ENCODE data around the gene MAP3K7.

The MAP3K7 gene

DNA sequence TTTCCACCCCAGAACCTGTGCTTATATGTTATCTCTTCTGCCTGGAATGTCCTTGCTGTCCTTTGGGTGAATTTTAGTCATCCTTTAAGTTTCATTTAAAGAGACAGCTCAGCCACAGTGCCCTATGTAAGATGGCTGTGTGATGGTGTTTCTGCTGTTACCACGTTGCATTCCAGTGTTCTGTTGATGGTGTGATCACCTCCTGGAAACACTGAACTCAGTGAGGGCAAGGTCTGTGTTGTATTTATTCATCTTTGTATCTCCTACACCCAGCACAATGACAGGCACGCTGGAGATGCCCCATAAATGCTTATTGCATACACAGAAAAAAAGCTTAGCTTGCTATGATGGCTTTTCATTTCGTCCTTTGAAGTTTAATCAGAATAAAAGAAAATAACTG lies 102.5 kb downstream of the MAP3K7 start:
- DNase-seq (ENCODE audit: low spot score): no peak

DNA sequence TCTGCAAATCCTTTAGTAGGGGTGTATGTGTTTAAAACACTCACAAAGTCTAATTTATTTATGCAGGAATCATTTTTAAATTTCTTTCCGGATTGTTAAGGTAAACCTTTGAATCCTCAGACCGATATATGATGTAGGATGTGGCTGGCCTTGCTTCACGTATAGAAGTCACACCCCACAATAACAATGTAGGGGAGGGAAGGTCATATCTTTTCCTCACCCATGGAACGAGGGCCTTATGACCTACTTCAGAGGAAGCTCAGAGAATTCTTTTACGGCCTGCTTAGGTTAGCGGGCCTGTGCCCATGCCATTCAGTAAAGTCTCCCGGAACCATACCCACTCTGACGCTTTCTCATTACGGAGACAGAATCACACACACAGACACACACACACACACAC lies 102.9 kb downstream of the MAP3K7 start:
- no peak for DNase-seq (ENCODE audit: low spot score)

DNA sequence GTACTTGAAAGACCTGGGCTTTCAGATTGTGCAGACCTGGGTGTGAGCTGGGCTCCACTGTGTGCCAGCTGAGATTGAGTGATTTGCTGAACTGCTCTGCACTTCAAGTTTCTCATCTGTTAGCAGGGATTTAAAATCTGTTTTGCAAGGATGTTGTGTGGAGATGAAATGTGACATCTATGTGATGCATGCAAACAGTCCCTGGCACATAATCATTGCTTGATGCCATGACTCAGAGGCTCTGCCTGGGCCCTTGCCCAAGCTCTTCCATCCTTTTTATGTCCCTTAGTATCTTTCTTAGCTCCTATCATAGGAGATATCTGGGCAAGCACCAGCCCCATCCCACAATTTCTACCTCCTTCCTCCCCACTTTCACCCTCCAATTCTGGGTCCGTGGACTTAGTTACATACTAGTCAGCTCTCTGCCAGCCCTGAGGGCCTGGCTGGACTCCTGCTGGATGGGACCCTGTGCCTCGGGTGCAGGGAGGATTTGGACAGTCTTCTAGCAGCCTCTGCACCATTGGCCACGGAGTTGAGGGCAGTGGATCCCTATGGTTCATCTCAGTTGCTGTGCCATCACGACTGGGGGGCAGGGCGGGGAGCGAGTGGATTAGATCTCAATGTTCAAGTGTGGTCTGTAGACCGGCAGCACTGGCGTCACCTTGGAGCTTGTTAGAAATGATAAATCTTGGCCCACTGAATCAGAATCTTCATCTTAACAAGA lies 103.6 kb downstream of the MAP3K7 start:
- DNase-seq (ENCODE audit: low spot score): no peak

DNA sequence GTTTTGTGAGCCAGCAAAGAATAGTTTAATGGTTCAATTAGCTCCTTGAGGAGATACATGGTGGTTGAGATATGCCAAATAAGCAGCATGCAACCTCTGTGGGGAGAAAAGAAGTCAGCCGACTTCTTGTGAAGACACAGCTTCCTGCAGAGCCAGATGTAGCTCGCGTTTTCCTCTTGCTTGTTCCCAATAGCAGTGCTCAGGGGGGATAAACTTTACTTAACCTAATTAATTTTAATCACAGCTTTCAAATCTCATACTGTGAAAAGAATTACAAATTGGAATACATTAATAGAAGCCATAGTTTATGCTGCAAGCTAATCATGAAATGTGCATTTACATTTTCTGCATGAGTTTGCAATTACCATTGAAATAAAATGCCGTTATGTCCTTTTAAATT lies 106.2 kb downstream of the MAP3K7 start:
- no peak for DNase-seq (ENCODE audit: low spot score)

DNA sequence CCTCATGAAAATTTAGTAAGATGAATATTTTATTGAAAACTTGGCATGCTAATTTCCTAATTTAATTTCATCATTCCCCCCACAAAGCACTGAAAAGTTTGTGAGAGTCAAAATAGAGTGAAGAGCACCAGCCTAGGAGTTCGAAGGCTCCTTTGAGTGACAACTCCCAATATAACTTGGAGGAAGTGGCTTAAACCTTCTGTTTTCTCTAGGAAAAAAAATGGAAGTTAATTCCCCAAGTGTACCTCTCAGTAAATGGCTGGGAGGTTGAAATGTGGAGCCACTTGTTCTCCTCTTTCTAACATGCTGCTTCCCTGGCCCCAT lies 107.3 kb downstream of the MAP3K7 start:
- DNase-seq (ENCODE audit: low spot score): no peak

DNA sequence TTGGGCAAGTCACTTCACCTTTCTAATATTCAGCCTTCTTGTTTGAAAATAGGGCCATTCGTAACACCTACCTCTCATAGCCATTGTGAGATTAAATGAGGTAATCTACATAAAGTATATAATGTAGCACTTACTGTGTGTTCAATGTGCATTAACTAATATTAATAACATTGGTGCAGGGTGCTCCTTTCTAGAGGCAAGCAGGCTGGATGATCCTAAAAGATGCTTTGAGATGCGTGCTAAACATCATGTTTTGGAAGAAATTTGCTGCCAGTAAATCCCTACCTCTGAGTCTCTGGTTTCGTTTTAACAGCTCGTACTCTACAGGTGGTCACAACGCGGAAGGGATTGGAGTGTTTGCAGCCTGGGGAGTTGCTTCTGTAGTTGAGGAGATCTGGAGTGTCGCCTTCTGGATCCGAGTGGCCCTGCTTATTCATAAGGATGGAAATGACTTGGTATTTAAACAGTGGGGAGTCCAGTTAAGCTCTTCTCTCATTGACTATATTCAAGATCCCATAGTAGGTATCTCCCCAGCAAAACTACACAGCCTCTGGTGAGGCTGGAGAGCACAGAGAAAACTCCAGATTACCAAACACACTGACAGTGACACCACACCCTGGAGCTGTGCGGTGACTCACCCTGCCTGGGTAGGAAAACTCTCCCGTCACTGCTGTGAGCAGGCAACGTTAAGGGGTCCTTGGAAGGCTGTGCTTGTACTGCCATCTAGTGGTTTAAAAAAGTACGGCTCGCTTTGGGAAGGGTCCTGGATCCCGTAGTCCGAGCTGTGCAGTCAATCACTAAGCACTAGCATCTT lies 107.9 kb downstream of the MAP3K7 start:
- DNase-seq (ENCODE audit: low spot score): peak; percentile 85

DNA sequence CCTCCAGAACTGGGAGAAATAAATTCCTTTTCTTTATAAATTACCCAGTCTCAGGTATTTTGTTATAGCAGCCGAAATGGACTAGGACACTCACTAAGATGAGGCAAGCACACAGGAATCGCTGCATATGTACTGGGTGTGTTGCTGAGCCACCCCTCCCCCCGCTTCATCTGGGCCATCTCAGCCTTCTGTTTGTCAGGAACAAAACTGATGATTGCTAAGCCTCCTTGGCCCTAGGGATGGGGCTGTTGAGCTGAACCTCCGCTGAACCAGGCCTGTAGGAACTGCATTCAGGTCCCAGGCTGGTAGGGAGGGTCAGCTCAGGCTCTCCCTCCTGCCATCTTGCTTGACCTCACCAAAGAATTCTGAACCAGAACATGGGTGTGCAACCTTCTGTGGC lies 108.6 kb downstream of the MAP3K7 start:
- DNase-seq (ENCODE audit: low spot score): no peak

DNA sequence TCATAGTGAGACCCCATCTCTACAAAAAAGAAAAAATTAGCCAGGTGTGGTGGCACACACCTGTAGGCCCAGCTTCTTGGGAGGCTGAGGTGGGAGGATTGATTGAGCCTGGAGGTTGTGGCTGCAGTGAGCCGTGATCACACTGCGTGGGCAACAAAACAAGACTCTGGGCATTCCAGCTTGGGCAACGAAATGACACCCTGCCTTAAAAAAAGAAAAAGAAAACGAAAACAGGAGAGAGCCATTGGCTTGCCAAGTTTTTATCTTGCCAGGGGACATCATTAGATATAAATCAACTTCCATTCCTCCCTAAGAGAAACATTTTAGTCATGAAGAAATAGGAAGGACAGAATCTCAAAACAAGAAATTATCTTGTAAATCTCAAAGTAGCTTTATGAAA lies 109.5 kb downstream of the MAP3K7 start:
- no peak for DNase-seq (ENCODE audit: low spot score)

DNA sequence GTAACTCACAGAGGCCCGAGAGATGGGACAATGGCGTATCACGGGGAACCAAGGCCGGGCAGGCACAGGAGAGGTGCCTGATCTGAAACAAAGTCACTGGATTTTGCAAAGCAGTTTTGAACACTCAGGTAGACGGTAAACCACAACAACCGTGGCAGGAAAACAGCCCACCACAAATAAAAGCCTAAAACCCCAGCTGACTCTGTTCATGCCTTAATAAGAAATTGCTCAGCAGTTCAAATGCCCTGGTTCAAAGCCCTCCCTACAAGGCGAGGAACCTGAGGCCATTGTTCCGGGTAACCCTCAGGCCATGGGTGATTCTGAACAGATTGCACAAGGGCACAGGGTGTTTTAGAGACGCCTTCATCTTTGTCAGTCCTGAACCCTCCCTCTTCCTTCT lies 114.2 kb downstream of the MAP3K7 start:
- no peak for DNase-seq (ENCODE audit: low spot score)

DNA sequence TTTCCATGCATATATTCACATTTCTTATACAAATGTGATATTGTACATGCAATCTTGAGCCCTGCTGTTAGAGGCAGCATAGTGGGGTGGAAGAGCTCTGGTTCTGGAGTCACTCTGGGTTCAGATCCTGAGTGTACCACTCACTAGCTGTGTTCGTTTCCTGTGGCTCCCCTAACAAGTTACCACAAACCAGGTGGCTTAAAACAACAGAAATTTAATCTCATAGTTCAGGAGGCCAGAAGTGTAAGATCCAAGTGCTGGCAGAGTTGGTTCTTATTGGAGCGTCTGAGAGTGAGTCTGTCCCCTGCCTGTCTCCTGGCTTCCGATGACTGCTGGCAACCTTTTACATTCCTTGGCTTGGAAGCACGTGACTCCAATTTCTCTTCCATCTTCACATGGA lies 115.6 kb downstream of the MAP3K7 start:
- no peak for DNase-seq (ENCODE audit: low spot score)

DNA sequence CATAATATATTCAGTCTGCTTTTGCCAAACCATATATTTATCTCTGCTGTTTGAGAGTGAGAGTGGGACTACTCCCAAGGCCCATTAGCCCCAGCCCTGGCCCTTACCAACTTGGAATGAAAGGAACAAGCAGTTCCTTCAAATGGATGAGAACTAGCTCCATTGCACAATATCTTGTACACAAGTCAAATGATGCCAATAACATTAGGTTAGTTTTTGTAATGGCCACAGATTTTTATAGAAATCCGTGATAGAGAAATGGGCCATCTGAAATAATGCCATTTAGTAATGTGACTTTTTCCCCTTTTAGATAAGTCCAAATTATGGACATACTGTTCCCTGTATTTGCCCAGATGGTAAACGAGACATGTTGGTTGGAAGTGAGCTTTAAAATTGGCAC lies 117.0 kb downstream of the MAP3K7 start:
- DNase-seq (ENCODE audit: low spot score): no peak

DNA sequence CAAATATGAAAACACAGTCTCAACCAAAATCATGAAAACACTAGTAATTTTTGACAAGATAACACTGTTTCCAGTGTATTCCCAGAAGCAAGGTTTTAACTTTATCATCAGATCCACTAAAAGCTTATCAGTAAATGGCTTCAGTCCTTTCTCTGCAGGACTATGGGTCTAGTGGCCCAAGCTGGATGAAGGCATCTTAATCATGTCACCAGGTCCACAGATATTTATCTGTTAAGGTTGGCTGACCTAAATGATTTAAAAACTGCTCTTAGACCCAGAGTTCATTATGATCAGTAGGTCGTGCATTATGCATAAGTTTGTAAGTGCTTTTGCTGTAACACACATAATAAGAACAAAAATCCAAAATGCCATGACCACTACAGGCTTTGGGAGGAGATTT lies 118.0 kb downstream of the MAP3K7 start:
- no peak for DNase-seq (ENCODE audit: low spot score)

DNA sequence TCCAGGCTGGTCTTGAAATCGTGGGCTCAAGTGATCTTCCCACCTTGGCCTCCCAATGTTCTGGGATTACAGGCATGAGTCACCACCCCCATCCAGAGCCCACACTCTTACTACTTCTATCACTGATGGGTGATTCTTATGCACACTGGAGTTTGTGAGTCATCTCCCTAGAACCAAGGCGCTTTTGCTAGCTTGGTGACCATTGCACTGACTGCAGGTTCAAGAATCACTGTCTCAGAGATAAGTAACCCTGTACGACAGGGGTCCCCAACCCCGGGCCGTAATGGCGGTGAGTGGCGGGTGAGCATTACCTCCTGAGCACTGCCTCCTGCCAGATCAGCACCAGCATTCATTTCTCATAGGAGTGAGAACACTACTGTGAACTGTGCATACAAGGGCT lies 118.8 kb downstream of the MAP3K7 start:
- no peak for DNase-seq (ENCODE audit: low spot score)

DNA sequence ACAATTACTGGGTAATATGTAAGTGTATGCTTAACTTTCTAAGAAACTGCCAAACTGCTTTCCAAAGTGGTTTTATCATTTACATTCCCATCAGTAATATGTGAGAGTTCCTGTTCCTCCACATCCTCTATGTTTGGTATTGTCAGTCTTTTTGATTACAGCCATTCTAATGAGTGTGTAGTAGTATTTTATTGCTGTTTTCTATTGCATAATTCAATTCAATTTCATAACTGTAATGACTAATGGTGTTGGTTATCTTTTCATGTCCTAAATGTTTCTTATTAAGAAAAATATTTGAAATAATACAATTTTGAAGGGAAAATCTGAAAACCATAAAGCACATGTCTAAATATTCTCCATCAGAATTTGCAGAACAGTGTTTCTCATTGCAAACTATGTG lies 119.3 kb downstream of the MAP3K7 start:
- DNase-seq (ENCODE audit: low spot score): no peak

DNA sequence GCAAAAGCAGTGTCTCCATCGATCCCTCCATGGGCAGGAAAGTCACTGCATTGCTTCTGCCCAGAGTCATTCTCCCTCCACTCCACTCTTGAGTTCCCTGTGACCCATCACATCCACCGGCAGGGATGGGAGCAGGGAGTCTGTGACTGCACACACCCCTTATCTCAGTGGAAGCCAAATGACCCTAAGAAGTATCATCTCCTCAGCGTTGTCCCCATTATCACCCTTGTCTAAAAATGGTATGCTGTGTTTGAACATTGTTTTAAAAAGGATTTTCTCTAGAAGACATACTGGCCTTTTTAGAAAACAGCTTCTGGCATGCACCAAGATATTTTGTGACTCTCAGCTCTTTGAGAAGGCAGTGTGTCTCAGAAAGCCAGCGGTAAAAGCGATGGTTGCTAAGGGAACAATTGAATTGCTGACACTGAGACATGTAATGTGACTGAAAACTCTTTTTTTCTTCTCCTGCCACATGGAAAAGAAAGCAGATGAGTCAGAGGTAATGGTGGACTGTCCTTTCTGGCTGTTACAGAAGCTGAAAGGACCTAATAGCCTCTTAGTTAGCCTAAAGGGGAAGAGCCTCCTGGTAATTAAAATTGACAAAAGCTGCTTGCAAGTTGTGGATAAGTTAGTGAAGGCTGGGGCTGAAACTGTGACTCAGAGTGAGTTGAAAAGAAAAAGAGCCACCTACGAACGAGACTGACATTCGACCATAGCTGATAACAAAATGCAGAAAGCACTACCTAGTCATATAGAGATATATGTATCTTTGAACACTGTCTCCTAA lies 120.5 kb downstream of the MAP3K7 start:
- no peak for DNase-seq (ENCODE audit: low spot score)

DNA sequence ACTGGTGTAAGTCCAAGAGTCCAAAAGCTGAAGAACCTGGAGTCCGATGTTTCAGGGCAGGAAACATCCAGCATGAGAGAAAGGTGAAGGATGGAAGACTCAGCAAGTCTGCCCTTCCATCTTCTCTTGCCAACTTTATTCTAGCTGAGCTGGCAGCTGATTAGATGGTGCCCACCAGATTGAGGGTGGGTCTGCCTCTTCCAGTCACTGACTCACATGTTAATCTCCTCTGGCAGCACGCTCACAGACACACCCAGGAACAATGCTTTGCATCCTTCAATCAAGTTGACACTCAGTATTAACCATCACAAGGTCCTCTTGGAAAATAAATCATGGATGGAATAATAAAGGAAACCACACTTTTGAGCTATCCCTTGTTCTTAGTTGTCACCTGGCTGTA lies 121.2 kb downstream of the MAP3K7 start:
- DNase-seq (ENCODE audit: low spot score): no peak

DNA sequence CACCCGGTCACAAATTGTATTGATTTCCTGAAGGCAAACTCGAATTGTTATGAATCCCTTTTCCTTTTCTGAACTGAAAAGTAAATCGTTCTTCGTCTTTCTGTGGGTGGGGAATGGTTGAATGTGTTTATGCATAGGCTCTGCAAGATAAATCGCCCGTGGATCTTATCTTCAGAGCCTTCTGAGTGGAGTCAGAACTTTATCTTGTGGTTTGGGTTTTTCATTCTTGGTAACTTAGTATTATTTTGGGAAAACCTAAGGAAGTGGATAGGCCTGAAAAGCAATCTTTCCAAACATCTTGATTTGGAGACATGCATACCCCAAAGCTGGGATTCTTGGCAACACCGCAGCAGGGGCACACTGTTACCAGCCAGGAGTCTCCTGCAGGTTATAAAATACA lies 122.4 kb downstream of the MAP3K7 start:
- no peak for DNase-seq (ENCODE audit: low spot score)

DNA sequence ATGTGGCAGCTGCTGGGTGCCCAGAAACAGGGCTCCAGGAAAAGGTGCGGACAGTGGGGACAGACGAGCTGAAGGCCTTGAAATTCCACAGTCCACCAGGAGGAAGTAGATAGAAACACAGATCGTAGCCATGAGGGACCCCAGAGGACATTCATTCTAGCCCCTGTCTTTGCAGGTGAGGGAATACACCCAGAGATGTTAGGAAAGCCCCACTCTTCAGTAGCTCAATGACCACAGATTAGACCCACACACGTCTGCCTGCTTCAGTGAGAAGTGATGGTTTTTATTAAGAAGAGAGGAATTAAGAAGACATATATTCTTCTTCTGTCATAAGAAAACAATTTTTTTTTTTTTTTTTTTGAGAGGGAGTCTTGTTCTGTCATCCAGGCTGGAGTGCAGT lies 123.0 kb downstream of the MAP3K7 start:
- no peak for DNase-seq (ENCODE audit: low spot score)
